Measurements from ENCODE around the gene COIL.

The COIL gene

DNA sequence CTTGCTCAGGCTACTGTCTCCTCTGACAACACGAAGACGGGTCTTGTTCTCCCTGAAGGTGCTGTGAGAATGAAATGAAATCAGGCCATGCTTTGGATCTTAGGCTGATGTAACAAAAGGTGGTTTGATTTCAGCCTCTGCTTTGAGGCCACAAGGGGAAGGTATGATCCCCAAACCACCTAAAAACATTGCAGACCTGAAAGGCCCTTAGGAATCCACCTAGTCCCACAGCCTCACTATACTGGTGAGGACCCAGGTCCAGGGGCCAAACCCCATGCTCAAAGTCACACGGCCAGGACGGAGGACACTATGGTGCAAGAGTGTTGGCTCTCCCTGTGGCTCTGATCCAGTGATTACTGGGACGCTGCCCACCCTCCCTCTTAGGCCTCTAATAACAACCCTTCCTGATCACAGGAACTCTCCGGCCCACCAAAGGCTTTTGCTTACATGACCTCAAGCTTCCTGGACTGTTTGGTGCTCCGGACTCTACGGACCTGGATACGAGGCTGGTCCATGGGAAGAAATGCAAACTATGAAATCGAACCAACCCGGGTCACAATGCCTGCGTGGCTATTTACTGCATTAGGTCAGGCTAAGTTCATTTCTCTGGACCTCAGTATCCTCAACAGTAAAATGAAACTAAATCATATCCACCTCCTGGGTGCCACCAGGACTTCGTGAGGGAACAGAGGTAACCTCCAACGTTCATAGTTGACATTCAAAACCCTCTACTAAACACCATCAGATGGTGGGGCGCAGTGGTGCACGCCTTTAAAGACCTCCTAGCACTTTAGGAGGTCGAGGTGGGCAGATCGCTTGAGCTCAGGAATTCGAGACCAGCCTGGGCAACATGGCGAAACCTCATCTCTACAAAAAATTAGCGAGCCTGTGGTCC, 48.5 kb downstream of the COIL start:
- DNase-seq (ENCODE audit: low read depth, low spot score): no peak
- peak overlapping the region; percentile 99 for H3K27ac ChIP-seq

DNA sequence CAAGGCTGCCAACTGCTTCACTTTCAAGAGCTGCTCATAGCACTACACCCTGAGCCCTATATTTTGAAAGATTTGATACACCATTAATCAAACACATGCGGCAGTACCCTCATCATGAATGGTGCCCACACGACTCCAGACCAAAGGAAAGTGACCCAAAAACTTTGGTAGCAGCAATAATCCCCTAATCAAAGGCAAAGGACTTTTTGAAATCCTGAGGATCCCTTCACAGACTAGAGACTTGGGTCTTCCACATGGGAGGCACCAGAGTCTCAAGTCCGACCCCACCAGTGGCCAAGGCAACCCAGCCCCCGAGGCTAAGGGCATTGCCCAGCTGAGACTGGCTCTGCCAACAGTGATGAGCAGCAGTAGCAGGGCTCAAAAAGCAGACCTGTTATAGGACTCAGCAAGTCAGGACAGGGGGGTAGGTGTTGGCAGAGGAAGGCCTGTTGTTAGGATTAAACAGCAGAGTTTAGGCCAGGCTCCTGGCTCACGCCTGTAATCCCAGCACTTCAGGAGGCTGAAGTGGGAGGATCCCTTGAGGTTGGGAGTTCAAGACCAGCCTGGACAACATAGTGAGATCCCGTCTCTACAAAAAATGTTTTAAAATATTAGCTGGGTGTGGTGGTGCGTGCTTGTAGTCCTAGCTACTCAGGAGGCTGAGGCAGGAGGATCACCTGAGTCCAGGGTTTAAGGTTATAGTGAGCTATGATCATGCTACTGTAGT, 50.2 kb downstream of the COIL start:
- DNase-seq (ENCODE audit: low read depth, low spot score): no peak
- no peak overlapping the region for H3K27ac ChIP-seq

DNA sequence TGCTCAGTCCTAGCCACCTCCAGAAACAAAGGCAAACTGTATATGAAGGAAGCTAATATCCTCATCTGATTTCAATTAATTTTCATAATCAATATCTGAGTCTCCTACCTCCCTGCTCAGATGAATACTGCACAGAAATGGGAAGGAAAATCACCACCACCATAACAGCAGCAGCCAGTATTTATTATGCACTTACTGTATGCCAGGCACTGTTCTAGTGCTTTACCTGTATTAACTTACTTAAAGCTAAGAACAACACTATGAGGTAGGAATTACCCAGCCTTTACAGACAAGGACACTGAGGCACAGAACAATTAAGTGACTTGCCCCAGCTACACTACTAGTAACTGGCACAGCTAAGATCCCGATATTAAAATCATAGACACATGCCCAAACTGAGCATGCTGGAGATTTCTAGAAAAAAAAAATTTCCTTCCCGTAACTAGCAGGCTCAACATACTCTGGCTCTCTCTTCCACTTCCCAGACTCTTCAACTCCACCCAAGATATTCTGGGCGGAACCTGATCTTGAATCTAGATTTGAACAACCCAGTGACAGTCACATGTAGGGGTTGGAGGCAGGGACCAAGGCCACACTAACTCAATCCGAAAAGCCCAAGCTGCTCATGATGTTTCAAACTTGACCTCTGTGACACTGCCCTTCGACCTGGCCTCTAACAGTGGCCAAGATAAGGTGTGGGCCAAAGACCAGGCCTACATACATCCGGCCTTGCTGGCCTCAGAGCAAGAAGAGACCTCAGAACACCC, 50.9 kb downstream of the COIL start:
- H3K27ac ChIP-seq: no peak overlapping the region
- DNase-seq (ENCODE audit: low read depth, low spot score): no peak

DNA sequence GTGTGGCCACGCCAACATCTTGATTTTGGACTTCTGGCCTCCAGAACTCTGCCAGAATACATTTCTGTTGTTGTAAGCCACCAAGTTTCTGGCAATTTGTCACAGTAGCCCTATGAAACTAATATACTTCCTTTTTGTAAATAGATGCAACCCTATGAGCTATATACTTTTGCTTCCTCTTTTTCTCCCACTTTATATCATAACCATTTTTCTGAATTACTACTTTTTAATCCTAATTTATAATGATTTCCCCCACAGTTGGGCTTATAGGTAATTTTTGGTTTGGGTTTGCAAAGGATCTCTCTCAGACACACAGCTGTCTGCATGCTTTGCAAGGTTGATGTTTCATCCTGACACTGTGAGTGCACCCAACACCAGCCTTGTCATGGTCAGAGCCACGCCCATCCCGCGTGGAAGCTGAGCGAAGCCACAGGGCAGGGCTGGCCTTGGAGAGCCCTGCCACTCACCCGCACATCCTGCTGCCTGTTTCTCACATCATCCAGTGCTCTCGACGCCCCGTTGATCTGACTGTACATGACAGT, 52.8 kb downstream of the COIL start:
- DNase-seq (ENCODE audit: low read depth, low spot score): no peak
- H3K27ac ChIP-seq: peak overlapping the region; percentile 18

DNA sequence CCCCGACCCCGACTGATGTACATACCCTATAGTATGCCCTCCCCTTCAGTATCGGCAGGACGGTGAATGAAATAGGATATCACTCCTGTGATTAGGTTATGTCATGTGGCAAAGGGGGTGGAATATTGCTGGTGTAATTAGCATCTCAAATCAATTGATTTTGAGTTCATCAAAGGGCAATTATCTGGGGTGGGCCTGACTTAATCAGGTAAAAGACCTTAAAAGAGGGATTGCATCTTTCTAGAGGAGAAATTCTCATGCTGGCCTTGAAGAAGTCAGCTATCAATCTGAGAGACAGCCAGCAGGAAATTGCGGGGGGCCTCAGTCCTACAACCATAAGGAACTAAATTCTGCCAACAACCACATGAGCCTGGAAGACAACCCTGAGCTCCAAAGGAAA, 57.3 kb downstream of the COIL start:
- peak overlapping the region; percentile 46 for H3K27ac ChIP-seq
- DNase-seq (ENCODE audit: low read depth, low spot score): no peak

DNA sequence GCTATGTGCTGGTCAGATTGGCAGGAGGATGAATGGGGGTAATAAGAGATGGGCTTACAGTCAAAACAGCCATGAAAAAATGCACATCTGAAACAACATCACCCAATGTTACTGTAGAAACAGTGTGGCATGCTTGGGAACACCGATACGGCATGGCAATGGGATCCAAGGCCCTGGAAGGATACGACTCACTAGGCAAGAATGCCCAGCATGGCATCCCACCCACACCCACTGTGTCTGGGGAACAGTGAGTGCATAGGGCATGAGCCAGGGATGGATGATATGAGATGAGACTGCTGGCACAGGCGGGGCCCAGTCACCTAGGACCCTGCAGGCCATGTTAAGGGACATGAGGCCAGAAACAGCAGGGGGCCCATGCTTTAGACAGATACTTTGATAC, 58.5 kb downstream of the COIL start:
- no peak for DNase-seq (ENCODE audit: low read depth, low spot score)
- peak overlapping the region; percentile 46 for H3K27ac ChIP-seq

DNA sequence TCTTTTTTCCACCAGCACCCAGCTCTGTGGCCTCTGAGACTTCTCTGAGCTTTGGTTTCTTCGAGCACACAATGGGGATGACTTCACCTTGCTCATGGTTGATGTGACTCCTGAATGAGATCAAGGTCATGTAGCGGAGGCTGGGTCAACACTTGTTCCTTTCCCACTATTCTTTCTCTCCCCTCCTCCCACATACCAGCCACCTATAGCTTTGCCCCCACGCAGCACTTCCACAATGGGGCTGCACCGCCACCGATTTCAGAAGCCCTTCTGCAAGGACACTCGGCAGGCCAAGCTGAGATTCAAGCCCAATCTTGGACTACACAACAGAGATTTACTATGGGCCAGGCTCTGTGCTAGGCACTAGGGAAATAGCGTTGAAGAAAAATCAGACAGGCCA, 61.4 kb downstream of the COIL start:
- H3K27ac ChIP-seq: no peak overlapping the region
- no peak for DNase-seq (ENCODE audit: low read depth, low spot score)

DNA sequence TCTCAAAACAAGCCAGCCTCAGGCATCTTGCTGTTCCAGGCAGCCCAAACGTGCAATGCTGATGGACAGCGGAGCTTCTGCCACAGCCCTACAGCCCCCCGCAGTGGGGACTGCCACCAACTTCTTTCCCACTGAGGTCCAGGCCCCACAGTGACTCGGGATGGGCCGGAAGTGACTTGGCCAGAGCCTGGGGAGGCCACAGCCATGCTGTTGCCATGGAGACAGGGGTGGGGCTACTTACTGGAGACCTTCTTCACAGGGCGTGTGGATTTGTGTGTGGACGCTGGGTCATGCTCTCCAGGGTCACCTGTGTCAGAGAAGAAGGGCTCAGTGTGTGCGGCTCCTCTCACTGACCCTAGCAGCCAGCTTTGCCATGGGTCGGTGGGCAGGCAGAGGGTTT, 62.0 kb downstream of the COIL start:
- H3K27ac ChIP-seq: no peak overlapping the region
- no peak for DNase-seq (ENCODE audit: low read depth, low spot score)

DNA sequence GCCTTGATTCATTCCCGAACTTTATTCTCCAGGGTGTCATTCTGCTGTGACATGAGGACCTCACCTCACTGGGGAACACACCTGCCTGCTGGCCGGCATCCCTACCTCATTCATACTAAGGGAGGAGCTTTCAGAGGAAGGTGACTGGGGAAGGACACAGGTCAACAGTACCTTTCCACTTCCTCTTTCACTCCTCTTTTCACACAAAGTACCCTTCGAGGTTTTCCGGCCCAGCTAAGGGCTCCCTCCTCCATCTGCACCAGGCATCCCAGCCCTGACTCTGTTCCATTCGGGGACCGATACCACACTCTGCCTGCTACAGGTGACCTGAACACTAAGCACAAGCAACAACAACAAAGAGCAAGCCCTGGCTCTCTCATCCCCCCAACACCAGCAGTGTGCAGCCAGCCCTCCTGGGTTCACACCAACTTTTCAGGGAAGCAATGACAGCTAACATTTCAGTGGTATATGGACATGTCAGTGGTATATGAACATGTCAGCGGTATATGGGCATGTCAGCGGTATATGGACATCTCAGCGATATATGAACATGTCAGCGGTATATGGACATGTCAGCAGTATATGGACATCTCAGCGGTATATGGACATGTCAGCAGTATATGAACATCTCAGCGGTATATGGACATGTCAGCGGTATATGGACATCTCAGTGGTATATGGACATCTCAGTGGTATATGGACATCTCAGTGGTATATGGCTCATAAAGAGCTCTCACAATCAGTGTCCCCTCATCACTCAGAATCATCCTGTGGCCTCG, 63.0 kb downstream of the COIL start:
- DNase-seq (ENCODE audit: low read depth, low spot score): no peak
- no peak overlapping the region for H3K27ac ChIP-seq

DNA sequence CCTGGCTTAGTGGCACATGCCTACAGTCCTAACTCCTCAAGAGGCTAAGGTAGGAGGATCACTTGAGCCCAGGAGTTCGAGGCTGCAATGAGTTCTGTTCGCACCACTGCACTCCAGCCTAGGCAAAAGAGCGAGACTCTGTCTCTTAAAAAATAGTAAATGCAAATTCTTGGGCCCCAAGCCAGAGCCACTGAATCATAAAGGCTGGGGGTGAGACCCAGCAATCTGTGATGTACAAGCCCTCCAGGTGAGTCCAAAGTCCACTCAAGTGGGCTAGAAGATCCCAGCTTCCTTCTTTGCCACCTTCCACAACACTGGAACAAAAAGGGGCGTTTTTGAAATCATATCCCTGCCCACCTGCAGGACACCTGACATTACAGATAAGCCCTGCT, 63.9 kb downstream of the COIL start:
- no peak for DNase-seq (ENCODE audit: low read depth, low spot score)
- H3K27ac ChIP-seq: no peak overlapping the region

DNA sequence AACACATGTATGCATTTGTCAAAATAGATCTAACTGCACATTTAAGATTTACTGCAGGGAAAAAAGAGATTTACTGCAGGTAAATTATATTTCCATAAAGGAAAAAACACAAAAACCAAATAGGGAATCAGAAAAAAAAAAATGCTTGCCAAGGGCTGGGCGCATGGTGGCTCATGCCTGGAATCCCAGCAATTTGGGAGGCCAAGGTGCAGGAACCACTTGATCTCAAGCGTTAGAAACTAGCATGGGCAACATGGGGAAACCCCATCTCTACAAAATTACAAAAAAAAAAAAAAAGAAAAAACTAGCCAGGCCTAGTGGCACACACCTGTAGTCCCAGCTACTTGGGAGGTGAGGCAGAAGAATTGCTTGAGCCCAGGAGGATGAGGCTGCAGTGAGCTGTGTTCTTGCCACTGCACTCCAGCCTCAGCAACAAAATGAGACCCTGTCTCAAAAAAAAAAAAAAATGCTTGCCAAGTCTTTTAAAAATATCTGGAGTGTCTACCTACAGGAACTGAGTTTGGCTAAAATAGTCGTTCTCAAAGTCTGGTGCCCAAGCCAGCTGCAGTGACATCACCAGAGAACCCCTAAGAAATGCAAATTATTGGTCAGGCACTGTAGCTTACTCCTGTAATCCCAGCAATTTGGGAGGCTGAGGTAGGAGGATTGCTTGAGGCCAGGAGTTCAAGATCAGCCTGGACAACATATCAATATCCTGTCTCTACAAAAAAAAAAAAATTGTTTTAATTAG, 64.5 kb downstream of the COIL start:
- no peak for DNase-seq (ENCODE audit: low read depth, low spot score)
- H3K27ac ChIP-seq: no peak overlapping the region

DNA sequence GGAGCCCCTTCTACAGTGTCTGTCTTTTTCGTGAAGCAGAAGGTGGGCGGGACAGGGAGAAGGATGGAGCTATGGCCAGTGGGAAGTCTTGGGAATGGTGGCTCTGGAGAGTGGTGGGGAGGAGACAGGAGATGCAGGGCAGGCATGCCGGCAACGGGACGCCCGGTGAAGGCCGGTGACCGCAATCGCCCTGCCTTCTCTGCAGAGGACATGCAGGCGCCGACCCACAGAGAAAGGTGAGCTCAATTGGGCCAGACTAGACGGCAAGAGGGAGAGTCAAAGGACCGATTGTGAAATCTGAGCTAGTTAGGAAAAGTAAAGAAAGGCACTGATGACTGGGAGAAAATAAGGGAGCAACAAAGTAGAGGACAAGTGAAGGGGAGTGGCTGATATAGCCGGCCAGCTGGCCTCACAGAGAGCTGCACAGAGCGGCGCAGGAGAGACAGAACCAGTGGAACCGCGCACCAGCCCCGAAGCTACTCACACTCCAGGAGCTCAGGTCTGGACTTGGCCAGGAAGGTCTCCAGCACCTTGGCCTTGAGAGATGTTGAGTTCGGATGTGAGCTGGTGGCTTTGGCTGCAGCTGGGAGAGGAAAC, 65.9 kb downstream of the COIL start:
- H3K27ac ChIP-seq: no peak overlapping the region
- no peak for DNase-seq (ENCODE audit: low read depth, low spot score)

DNA sequence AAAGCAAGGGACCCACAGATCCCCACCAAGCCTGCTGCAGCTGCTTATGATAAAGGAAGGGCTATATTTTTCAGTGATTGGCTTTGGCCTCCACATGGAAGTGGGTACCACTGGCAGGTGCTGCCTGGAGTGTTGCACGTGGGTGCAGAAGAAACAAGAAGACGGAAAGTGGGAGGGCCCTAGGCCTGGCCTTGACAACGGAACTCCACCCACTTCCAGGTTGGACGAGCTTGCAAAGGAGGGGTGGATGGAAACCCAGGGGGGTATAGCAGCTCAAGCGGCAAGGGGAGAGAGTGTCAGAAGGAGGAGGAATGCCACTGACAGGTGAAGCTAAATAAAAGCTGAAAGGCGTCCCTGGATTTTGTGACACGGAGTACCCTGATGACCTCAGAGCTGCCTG, 67.3 kb downstream of the COIL start:
- DNase-seq (ENCODE audit: low read depth, low spot score): no peak
- H3K27ac ChIP-seq: no peak overlapping the region

DNA sequence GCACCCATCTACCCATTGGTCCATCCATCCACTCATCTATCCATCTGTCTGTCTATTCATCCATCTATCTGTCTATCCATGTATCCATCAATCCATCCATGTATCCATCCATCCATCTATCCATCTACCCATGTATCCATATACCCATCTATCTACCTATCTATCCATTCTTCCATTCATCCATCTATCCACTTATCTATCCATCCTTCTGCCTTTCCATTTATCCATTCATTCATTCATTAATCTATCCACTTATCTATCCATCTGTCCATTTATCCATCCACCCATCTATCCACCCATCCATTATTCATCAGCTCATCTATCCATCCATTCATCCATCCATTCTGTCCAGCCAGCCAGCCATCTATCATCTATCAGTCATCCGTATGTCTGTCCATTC, 68.5 kb downstream of the COIL start:
- DNase-seq (ENCODE audit: low read depth, low spot score): no peak
- H3K27ac ChIP-seq: no peak overlapping the region

DNA sequence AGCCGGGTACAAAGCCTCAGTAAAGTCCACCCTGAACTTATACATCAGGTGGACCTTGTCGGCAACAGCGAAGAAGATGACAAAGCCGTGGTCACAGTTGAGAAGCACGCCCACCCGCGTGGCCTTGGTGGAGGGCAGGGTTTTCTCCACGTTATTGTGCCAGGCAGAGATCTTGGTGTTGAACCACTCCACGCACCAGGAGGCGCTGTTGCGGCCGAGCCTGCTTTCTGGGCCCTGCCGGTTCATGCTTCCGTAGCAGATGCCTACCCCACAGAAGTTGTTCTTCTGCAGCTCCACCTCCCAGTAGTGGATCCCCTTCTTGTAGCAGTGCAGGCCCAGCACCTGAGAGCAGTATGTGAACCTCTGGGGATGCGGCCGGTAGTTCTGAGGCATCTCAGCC, 69.1 kb downstream of the COIL start:
- no peak for DNase-seq (ENCODE audit: low read depth, low spot score)
- no peak overlapping the region for H3K27ac ChIP-seq

DNA sequence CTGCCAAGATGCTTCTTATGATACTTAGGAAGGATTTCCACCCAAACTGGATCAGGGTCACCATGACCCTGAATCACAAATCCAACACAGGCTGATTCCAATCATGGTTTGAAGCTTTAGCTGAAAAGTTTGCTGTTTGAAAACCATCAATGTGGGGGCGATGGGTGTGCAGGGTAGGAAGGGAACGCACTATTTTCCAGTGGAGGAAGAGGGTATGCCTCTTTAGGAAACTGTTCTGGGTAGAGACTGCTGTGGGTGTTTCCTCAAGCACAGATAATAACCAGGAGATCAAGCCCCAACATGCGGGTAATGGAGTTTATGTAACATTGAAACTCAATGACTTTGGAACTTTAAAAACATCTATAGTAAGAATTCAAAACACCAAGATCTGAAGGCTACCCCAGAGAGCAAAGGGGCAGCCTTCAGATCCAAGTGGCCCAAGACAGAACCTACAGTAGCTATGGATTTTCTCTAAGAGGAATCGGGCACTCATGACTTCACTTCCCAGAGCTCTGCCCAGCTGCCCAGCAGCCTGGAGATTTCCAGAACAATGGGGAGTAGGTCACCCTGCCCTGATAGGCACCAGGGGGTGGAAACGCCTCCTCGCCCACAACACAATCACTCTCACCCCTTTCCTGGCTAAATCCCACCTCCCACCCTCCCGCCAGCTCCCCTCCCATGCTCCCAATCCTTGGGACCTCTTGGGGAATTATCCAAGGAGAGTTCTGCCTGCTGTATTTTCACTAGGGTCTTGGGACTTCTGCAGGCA, 69.8 kb downstream of the COIL start:
- no peak for DNase-seq (ENCODE audit: low read depth, low spot score)

DNA sequence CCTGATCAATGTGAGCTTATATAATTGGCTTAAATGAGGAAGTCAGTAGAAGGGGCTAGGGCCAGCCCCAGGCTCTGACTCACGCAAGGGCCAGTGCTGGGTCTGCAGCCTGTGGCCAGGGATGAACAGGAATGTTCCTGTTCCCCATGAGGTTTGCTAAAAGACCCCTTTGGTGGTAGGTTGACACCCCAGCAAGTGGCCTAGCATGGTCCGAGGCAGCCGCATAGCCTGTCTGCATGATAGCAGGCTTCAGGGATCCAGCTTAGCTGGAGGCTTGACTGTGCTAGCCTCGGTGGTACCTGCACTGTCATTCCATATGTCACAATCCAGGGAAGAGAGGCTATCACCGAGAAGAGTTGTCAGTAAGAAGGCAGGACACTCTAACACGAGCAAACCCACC, 70.5 kb downstream of the COIL start:
- no peak overlapping the region for H3K27ac ChIP-seq
- DNase-seq (ENCODE audit: low read depth, low spot score): no peak

More for the DNA sequence above, 69.8 kb downstream of the COIL start:
- no peak overlapping the region for H3K27ac ChIP-seq
